ENCODE data around the gene NOD1. TPM values are rescaled to one million over a fixed set of nuclear protein-coding genes. Genes with fewer than 3 reads are reported as not detected.
"Not testable (repeated sequence)": the region's sequence is repeated elsewhere in the genome, so short reads cannot be mapped to it uniquely, and the experiment has no call there.

The NOD1 gene, protein sequence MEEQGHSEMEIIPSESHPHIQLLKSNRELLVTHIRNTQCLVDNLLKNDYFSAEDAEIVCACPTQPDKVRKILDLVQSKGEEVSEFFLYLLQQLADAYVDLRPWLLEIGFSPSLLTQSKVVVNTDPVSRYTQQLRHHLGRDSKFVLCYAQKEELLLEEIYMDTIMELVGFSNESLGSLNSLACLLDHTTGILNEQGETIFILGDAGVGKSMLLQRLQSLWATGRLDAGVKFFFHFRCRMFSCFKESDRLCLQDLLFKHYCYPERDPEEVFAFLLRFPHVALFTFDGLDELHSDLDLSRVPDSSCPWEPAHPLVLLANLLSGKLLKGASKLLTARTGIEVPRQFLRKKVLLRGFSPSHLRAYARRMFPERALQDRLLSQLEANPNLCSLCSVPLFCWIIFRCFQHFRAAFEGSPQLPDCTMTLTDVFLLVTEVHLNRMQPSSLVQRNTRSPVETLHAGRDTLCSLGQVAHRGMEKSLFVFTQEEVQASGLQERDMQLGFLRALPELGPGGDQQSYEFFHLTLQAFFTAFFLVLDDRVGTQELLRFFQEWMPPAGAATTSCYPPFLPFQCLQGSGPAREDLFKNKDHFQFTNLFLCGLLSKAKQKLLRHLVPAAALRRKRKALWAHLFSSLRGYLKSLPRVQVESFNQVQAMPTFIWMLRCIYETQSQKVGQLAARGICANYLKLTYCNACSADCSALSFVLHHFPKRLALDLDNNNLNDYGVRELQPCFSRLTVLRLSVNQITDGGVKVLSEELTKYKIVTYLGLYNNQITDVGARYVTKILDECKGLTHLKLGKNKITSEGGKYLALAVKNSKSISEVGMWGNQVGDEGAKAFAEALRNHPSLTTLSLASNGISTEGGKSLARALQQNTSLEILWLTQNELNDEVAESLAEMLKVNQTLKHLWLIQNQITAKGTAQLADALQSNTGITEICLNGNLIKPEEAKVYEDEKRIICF
- 10 to 100 TPM in 2 of 3 donors, 1 to 10 TPM in 1; 7.3 to 11.1 (median 11.0) TPM for polyA plus RNA-seq (ENCODE audit: insufficient read length in 3 of 3)
- long read RNA-seq, donor 1, result 0 reads
- long read RNA-seq, donor 2, result 0 reads
- long read RNA-seq, donor 3, result 0 reads
- long read RNA-seq, donor 4, result 0 reads
- long read RNA-seq, donor 5, result 0 reads
- long read RNA-seq, donor 6, result 0 reads
- long read RNA-seq, donor 7, partial matches to known transcripts, result 0 of 1 reads
- long read RNA-seq, donor 7, other reads (novel, unspliced or antisense), result 0 of 1 reads
- long read RNA-seq, donor 8, partial matches to known transcripts, result 5 of 5 reads
- long read RNA-seq, donor 8, other reads (novel, unspliced or antisense), result 0 of 5 reads
- long read RNA-seq, donor 9, partial matches to known transcripts, result 0 of 1 reads
- long read RNA-seq, donor 9, other reads (novel, unspliced or antisense), result 0 of 1 reads
- long read RNA-seq, donor 10, result 0 reads
- long read RNA-seq, donor 11, result 0 reads
- long read RNA-seq, donor 12, result 0 reads
- long read RNA-seq, donor 13, result 0 reads
- long read RNA-seq, donor 14, result 0 reads
- long read RNA-seq, donor 15, result 0 reads
- long read RNA-seq, donor 16, partial matches to known transcripts, result 0 of 2 reads
- long read RNA-seq, donor 16, other reads (novel, unspliced or antisense), result 0 of 2 reads

DNA sequence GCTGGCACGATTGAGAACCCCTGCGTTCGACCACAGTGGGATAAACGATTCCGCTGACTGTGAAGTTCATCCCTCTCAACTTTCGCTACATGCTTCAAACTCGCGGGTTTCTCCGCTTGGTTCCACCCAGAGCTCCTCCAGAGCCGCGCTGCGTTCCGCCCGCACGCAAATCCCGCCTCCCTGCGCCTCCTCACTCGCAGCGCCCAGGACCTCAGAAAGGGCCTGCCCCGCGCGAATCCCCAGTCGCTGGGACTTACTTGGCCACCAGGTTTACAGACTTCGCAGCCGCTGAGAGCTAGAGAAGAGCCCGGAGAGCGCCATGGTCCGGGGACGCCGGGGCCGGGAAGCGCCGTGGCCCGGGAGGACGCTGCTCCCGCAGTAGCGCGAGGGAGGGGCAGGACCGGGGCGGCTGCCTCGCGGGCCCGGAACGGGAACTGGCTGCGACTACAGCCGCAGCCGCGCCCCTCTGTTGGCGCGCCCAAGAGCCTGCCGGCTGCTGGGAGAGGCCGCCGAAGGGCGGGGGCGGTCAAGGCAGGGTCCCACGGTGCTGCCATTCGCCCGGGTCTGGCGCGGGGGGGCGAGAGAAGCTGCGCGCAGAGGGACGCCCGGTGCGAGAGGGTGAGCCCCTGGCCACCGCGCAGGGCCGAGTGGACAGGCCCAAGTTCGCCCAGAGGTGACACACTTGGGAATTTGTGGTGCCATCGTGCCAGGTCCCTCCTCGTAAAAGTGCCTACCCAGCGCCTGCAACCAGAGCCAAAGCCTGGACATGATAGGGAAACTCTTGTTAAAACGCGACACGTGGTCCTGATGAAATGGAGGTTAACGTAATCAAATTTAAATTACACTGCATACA lies at the start of gene NOD1:
Gene NOD1, minus strand, starts transcription at position 436 of the 853 bp plus-strand sequence. CDS start 21,863 bp downstream, outside the sequence.
- peak; percentile 62 for DNase-seq

DNA sequence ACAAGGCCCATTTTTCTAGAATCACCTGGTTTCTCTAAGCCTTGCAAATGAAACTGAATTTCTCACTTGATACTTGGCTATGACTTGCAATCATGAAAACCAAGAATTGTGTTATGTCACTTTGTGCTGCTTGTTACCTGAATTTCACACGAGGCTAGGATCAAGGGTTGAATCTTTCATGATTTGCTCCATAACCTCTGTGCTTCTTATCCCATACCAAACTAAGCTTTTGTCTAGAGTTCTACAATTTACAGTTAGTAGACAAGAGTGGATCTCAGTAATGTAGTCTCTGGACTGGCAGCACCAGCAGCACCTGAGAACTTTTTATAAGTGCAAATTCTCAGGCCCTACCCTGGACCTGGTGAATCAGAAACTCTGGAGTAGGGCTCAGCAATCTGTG lies 48.7 kb upstream of the NOD1 start:
- DNase-seq, result not testable (repeated sequence)

DNA sequence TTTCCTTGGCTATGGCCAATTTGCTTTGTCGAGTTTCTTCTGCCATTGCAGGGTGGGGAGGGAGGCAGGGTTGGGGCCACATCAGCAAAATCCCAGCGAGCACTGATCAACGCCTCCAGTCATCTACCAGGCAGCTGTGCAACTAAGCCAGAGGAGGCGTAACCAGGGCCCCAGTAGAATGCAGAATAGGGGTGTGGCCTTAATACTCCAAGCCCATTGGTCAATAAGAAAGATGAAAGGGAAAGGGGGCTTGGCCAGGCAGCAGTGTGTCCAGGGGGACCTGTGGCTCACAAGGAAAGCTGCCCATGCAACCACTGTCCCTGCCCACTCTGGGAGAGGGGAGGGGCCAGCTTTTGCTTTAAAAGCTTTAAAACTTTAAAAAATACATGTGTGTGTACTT lies 47.6 kb upstream of the NOD1 start:
- DNase-seq, result no peak

DNA sequence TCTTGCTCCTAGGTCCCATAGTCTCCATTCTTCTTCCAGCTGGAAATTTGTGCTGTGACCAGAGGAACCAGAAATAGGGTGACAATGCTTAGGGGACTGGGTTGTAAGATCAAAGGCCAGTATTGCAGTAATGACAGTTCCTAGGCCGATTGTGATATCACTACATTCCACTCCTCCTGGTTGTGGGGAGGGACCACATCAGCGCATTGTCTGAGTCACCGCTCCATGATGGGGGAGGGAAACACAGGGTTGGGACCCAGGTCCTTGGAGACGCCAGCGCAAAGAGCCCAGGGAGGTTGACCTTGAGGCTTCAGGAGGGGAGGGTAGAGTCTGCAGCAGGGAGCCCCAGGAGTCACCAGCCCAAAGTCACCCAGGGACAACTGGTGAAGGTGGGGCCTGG lies 46.8 kb upstream of the NOD1 start:
- no peak for DNase-seq

DNA sequence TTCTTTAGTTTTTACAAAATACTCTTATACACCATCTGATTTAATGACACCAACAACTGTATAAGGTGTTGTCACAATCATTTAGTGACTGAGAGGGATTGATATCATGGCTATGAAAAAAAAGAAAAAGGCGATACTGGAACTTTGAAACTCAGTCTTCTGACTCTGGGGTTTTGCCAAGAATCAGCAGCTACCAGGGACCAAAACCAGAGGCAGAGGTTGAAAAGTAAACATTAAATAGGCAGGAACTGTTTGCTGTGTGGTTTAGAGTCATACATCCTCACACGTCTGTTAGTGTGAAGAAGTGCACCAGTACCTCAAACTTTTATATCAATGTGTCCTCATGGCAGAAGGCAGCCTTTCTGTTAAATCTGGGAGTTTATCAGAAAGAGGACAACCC lies 46.0 kb upstream of the NOD1 start:
- DNase-seq, result no peak

DNA sequence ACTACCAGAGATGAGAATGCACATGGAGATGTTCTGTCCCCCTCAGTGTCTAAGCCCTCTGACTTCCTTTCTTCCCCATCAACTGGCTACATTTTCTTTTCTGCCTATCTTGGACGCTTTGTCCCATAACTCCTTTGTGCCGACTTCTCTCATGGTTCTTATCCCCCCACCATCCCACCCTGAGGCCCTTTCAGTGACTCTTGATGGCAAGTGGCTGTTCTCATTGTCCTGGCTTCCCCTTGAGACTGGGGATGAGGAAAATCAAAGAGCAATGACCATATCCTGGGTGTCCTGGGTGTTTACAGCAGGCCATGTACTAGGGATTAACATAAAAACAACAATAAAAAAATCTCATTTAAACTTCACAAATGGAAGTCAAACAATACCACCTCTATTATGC lies 44.9 kb upstream of the NOD1 start:
- DNase-seq, result no peak

DNA sequence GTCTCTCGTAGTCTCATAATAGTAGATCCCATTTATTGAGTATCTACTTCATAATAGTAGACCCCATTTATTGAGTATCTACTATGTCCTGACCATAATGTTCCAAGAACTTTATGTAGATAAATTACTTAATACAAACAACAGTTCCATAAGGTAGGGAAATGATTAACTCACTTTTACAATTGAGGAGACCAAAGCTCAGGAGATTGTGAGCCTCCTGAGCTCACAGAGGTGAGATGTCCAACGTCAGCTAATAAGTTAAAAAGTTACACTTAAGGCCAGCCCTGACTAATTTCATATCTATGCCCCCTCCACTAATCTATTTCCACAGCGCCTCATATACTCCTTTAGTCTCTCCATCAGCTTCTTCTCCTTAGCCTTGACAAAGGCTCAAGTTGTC lies 43.6 kb upstream of the NOD1 start:
- no peak for DNase-seq

DNA sequence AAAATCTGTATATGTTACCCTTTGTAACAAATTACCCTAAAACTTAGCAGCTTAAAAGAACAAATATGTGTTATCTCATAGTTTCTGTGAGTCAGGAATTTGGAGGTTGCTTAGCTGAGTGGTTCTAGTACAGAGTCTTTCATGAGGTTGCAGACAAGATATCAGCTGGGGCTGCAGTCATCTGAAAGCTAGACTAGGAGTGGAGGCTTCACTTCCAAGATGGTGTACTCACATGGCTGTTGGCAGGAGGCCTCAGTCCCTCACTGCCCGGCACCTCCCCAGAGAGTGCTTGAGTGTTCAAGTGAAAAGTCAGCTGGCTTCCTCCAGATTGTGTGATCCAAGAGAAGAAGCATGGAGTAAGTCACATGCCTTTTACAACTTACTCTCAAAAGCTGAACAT lies 42.9 kb upstream of the NOD1 start:
- DNase-seq, result no peak

DNA sequence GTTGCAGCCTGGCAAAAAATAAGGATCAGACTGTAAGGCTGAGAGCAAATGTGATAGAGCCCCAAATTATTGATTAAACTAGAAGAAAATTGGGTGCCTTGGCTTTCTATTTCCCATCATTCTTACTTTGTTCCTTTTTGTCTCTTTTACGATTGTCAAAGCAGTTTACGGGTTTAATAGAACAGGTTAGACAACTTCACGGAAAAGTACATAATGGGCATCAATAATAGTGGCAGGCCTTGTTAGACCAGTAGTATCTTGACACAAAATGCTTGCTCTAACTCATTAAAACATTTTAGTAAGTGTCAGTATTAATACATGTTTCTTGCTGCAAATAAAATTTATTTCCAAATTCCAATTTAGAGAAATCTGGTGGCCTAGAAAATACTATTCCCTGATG lies 40.5 kb upstream of the NOD1 start:
- DNase-seq, result no peak

DNA sequence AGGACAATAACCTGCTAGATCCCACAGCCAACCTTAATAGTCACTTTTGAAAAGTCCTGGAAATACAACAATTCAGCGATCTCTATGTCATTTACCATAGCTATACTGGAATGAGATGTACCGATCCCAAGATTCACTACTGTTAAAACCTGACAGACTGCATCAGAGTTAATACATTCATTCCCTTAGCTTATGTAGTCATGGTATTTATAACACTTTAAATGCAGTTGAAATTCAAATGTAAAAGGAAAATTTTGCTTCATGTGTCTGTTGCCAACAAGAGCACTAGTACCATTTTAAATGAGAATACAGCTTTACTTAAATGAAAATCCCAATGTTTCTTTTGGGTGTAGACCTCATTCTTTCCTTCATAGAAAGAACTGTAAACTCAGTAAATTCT lies 37.2 kb upstream of the NOD1 start:
- DNase-seq, result no peak

DNA sequence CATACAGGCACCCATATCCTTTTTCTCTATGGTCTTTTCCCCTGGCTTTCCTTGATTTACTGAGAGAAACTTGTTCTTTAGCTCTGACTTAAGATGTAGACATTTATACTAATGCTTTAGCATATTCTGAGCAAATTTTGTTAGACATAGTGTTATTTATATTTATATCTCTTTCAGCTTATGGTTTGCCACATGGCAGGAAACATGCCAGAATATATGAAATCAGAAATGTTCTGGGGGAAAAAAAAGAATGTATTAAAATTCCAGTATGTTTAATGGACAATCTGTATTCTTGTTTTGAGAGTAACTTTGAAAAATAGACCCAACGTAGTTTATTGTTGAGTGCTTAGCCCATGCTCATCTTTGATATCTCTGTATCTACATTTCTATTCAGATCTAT lies 36.2 kb upstream of the NOD1 start:
- no peak for DNase-seq

DNA sequence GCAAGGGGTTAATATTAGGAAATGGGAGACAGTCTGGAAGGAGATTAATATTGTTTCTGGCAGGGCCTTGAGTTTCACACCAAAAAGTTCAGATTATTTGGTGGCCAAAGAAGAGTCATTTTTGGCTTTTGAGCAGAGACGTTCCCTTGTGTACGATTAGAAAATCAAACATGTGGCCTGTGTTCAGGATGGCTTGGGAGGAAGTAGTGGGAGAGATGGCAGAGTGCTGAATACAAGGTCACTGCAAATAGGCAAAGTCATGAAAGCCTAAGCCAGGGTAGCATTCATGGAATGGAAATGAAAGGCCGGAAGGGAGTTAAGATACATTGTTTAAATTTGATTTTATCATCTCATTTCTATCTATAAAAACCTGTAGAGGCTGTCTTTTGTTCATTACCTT lies 35.6 kb upstream of the NOD1 start:
- DNase-seq, result no peak

DNA sequence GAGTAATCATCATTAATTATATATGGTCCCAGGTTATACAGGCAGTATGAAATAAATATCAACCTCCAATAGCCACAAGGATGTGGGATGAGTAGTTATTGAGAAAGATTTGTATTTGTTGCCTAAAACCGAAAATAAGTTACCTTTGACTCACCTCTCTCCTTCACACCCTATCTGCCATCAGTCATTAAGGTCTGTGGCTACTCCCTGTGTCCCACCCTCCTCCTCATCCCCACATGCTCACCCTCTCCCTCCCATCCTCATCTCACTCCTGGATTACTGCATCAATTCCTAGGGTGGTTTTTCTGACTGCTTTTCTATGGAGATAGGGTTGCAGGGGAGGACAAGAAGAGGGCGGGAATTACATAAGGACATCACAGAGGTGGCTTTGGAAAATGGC lies 35.2 kb upstream of the NOD1 start:
- DNase-seq, result no peak

DNA sequence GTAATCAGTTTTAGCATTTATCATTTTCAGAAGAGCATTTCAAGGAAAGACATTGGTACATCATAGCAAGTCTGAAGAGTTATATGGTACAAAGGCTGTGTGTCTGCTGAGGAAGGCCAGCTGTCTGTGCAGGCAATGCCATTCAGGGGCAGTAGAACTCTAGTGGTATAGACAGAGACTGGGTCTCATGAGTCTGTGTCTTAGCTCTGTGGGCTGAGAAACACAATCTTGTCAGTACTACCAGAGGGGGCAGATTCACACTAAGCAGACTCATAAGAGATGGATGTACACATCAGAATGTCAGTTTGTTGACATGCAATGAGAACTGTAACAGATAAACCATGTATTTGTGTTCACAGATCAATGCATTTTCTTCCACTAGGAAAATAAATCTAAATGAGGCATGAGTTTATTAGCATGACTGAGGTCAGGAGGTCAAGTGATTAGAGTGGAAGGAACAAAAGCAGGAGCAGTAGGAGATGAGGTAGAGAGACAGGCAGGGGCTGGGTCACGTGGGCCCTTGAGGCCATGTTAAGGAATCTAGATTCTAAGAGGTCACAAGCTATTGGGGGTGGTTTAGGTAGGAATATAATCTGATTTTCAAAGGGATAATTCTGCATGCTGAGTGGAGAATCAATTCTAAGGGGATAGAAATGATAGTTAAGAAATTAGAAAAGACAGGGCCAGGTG lies 33.5 kb upstream of the NOD1 start:
- no peak for DNase-seq

DNA sequence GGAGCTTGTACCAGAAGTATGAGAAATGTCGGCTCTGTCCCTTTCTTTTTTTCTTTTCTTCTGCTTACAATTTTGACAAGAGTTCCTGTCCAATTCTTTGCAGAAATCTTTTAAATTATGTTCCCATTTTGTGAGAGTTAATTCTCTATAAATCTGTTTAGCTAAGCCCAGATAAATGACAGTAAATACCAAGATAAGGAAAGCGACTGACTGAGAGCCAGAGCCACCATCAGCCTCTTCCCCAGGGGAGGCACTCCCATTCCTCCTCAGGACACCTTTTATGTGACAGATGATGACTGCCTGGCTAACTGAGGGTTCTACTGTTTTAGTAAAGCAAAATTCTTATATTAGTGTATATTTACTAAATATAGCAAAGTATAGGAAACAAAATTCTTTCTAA lies 32.9 kb upstream of the NOD1 start:
- no peak for DNase-seq

DNA sequence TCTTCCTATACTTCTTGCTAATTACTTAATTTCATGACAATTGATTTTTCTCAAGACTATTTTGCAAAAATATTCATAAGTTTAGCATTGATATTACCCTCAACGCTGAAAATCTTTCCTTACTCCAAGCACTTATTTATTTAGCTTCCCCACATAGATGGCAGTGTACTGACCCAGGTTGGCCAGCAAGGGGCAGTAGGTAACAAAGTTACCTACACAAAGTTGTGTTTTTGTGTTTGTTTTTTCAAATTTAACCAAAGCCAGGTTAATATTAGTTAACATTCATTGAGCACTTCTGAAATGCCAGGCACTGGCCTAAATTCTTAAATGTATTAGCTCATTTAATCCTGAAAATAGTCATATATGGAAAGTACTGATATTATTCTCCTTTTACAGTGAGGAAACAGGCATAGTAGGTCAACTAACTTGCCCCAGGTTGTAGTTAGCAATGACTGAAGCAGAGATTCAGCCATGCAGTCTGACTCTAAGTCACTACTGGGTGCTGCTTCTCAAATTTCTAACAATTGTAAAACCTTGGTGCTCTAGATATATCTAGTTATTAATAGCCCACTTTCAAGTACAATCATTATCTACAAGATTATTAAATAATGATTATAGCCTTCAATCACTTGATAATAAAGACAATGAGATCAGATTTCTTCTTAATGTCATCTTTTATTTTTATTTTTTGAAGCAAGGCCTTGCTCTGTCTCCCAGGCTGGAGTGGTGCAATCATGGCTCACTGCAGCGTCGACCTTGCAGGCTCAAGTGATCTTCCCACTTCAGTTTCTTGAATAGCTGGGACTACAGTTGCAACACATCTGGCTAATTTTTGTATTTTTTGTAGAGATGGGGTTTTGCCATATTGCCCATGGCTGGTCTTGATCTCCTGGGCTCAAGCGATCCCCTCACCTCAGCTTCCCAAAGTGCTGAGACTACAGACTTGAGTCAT lies 31.8 kb upstream of the NOD1 start:
- DNase-seq, result no peak

DNA sequence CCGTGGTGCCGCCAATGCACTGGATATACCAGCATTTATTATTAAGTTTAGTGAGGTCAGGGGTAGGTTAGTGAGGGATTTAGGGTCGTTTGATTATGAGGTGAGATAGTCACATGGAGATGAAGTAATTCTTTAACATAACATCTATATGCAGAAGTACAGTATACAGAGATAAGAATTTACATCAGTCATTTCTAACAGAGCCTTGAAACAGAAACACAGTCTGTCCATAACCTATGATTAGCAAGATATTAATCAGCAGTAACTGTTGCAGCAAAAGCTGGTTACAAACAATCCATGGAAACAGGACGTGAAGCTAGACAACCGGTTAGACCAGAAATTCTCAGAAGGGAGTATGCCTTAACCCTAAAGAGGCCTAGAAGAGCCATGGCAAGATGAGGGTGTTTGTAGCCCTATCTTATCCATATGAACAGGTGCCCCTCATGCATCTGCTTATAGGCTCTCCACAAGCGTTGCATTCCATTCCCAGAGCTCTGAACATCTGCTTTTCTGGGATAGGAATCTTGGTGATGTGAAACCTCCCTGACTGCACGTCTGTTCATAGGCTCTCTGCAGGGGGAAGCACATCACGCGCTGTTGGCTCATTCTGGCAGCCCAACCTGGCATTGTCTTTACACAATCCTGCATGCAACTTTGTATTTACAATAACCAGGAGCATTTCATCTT lies 30.7 kb upstream of the NOD1 start:
- not testable (repeated sequence) for DNase-seq

DNA sequence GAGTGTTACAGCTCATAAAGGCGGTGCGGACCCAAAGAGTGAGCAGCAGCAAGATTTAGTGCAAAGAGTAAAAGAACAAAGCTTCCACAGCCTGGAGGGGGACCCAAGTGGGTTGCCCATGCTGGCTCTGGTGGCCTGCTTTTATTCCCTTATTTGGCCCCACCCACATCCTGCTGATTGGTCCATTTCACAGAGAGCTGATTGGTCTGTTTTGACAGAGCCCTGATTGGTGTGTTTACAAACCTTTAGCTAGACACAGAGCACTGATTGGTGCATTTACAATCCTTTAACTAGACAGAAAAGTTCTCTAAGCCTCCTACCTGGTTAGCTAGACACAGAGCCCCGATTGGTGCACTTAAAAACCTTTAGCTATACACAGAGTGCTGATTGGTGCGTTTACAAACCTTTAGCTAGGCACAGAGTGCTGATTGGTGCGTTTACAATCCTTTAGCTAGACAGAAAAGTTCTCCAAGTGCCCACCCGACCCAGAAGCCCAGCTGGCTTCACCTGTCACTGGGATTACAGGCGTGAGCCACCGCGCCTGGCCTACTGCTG lies 28.8 kb upstream of the NOD1 start:
- DNase-seq, result not testable (repeated sequence)
